Mesenchymal stem cell (in vitro differentiated cells and primary cell): ENCODE data around the gene STAC2.

Source experiments
- DNase-seq: peaks from one replicate; pipeline ENCODE4 v3.0.0-alpha.2; 2013
- H2AFZ ChIP-seq: one replicate; pipeline ENCODE4 v1.6.1; 2013; ENCODE audit warnings: low read depth, mild to moderate bottlenecking, control low read depth, inconsistent platforms, low read length, moderate library complexity
- H2AK5ac ChIP-seq: 2 replicates; pipeline ENCODE4 v1.6.1; 2013; ENCODE audit warnings: low read length, moderate library complexity, mild to moderate bottlenecking, inconsistent platforms; ENCODE audit not compliant: severe bottlenecking
- H2BK120ac ChIP-seq: one replicate; pipeline ENCODE4 v1.6.1; 2013; ENCODE audit warnings: low read depth, mild to moderate bottlenecking, inconsistent platforms, low read length, moderate library complexity
- H2BK12ac ChIP-seq, 2 experiments: one replicate each; pipeline ENCODE4 v1.6.1; 2013; ENCODE audit warnings: inconsistent platforms in 2 of 2, low read length in 2 of 2, mild to moderate bottlenecking in 2 of 2, moderate library complexity in 2 of 2, control low read depth in 1 of 2
- H2BK15ac ChIP-seq: one replicate; pipeline ENCODE4 v1.6.1; 2013; ENCODE audit warnings: mild to moderate bottlenecking, low read depth, inconsistent platforms; ENCODE audit not compliant: poor library complexity, severe bottlenecking
- H2BK5ac ChIP-seq: 2 replicates; pipeline ENCODE4 v1.6.1; 2013; ENCODE audit warnings: low read depth, mild to moderate bottlenecking, low read length, control low read depth, inconsistent platforms; ENCODE audit not compliant: poor library complexity, severe bottlenecking
- H3K14ac ChIP-seq, 2 experiments: one replicate each; pipeline ENCODE4 v1.6.1; 2013; ENCODE audit warnings: inconsistent platforms in 2 of 2, low read length in 2 of 2, control low read depth in 1 of 2, mild to moderate bottlenecking in 1 of 2, moderate library complexity in 1 of 2
- H3K18ac ChIP-seq, 2 experiments: one replicate each; pipeline ENCODE4 v1.6.1; 2013; ENCODE audit warnings: inconsistent platforms in 2 of 2, low read length in 2 of 2, control low read depth in 1 of 2, low read depth in 1 of 2, mild to moderate bottlenecking in 1 of 2
- H3K23ac ChIP-seq, 2 experiments: one replicate each; pipeline ENCODE4 v1.6.1; 2013; ENCODE audit warnings: inconsistent platforms in 2 of 2, low read length in 2 of 2, mild to moderate bottlenecking in 2 of 2, moderate library complexity in 2 of 2, control low read depth in 1 of 2
- H3K27ac ChIP-seq: 2 replicates; pipeline ENCODE4 v1.5.1; 2013; ENCODE audit warnings: mild to moderate bottlenecking, moderate library complexity, low read length, control low read depth, inconsistent platforms; ENCODE audit not compliant: poor library complexity, severe bottlenecking
- H3K27me3 ChIP-seq, 2 experiments: 2 replicates each; pipeline versions ENCODE4 v1.6.1 to v1.7.0; 2013; ENCODE audit warnings: low read length in 2 of 2, mild to moderate bottlenecking in 2 of 2, moderate library complexity in 2 of 2, control low read depth in 1 of 2, inconsistent platforms in 1 of 2; ENCODE audit not compliant: control insufficient read depth in 1 of 2, insufficient read depth in 1 of 2
- H3K36me3 ChIP-seq, 2 experiments: 2 replicates each; pipeline versions ENCODE4 v1.6.1 to v1.7.0; 2013; ENCODE audit warnings: low read length in 2 of 2, control low read depth in 1 of 2, inconsistent platforms in 1 of 2, low read depth in 1 of 2, mild to moderate bottlenecking in 1 of 2; ENCODE audit not compliant: insufficient read depth in 2 of 2, control insufficient read depth in 1 of 2
- H3K4ac ChIP-seq, 2 experiments: one replicate each; pipeline ENCODE4 v1.6.1; 2013; ENCODE audit warnings: inconsistent platforms in 2 of 2, low read length in 2 of 2, mild to moderate bottlenecking in 2 of 2, moderate library complexity in 2 of 2, control low read depth in 1 of 2, low read depth in 1 of 2
- H3K4me1 ChIP-seq: 2 replicates; pipeline ENCODE4 v1.6.1; 2013; ENCODE audit warnings: low read depth, low read length, control low read depth; ENCODE audit not compliant: control insufficient read depth, insufficient read depth
- H3K4me2 ChIP-seq: 2 replicates; pipeline ENCODE4 v1.6.1; 2013; ENCODE audit warnings: low read length, mild to moderate bottlenecking, inconsistent platforms; ENCODE audit not compliant: poor library complexity, severe bottlenecking
- H3K4me3 ChIP-seq, 2 experiments: 2 replicates each; pipeline versions ENCODE4 v1.5.1 to v1.7.0; 2013; ENCODE audit warnings: low read length in 2 of 2, mild to moderate bottlenecking in 2 of 2, control low read depth in 1 of 2, low read depth in 1 of 2; ENCODE audit not compliant: insufficient read depth in 1 of 2
- H3K79me1 ChIP-seq: replicated peaks from 2 replicates; pipeline ENCODE4 v1.6.1; 2013; ENCODE audit warnings: mild to moderate bottlenecking, control low read depth, low read length, inconsistent platforms; ENCODE audit not compliant: poor library complexity, severe bottlenecking
- H3K9ac ChIP-seq: 2 replicates; pipeline ENCODE4 v1.7.0; 2013; ENCODE audit warnings: mild to moderate bottlenecking, low read length, moderate library complexity
- H3K9me3 ChIP-seq: 2 replicates; pipeline ENCODE4 v1.7.0; 2013; ENCODE audit warnings: mild to moderate bottlenecking, low read length; ENCODE audit not compliant: control insufficient read depth
- H4K8ac ChIP-seq: one replicate; pipeline ENCODE4 v1.6.1; 2013; ENCODE audit warnings: inconsistent platforms, mild to moderate bottlenecking, low read length, moderate library complexity
- H4K91ac ChIP-seq: one replicate; pipeline ENCODE4 v1.6.1; 2013; ENCODE audit warnings: mild to moderate bottlenecking, low read length, inconsistent platforms
- WGBS: methylation state at CpG from one replicate; pipeline ENCODE4 v1.1.7; 2013; ENCODE audit warnings: mixed read lengths; 5-methylcytosine and 5-hydroxymethylcytosine counted together

The STAC2 gene

GRCh38 chr17:39219647-39220154 lies 6.0 kb downstream of the STAC2 start:
- peaks cover 9% of the 10 kb centered on the region for H3K4me1 ChIP-seq
- no peak overlapping the region for H2BK5ac ChIP-seq
- H2BK12ac ChIP-seq, result no peak overlapping the region
- H3K4me2 ChIP-seq, result no peak overlapping the region
- no peak overlapping the region for H3K4me3 ChIP-seq
- no peak overlapping the region for H2AFZ ChIP-seq
- no peak overlapping the region for H3K18ac ChIP-seq
- H4K8ac ChIP-seq, result no peak overlapping the region
- H3K9ac ChIP-seq, result no peak overlapping the region
- H3K4ac ChIP-seq, result no peak overlapping the region
- H3K9me3 ChIP-seq, result no peaks in the 10 kb centered on the region
- no peak overlapping the region for H2BK120ac ChIP-seq
- no peak for DNase-seq
- no peak overlapping the region for H2BK15ac ChIP-seq
- H3K23ac ChIP-seq, result no peak overlapping the region
- H3K27me3 ChIP-seq, result peaks cover 40 to 77% of the 10 kb centered on the region in 2 experiments
- no peaks in the 10 kb centered on the region for H3K36me3 ChIP-seq
- no peak overlapping the region for H4K91ac ChIP-seq
- no peak overlapping the region for H3K14ac ChIP-seq
- H2AK5ac ChIP-seq, result no peak overlapping the region
- no peaks in the 10 kb centered on the region for H3K79me1 ChIP-seq
- no peak overlapping the region for H3K27ac ChIP-seq
- WGBS, result 63% methylated on average over 8 of the region's 8 CpGs

GRCh38 chr17:39218906-39219305 lies 6.8 kb downstream of the STAC2 start:
- H2AFZ ChIP-seq, result no peak overlapping the region
- 65% methylated on average over 8 of the region's 8 CpGs for WGBS
- no peak overlapping the region for H3K9ac ChIP-seq
- peaks cover 10% of the 10 kb centered on the region for H3K4me1 ChIP-seq
- H2BK12ac ChIP-seq, result no peak overlapping the region
- no peak overlapping the region for H3K4me2 ChIP-seq
- H3K14ac ChIP-seq, result no peak overlapping the region
- no peak overlapping the region for H2AK5ac ChIP-seq
- H4K8ac ChIP-seq, result no peak overlapping the region
- no peaks in the 10 kb centered on the region for H3K36me3 ChIP-seq
- H3K23ac ChIP-seq, result no peak overlapping the region
- H3K18ac ChIP-seq, result no peak overlapping the region
- H3K27me3 ChIP-seq, result peaks cover 36 to 69% of the 10 kb centered on the region in 2 experiments
- H3K9me3 ChIP-seq, result no peaks in the 10 kb centered on the region
- H4K91ac ChIP-seq, result no peak overlapping the region
- DNase-seq, result no peak
- no peak overlapping the region for H2BK120ac ChIP-seq
- H2BK5ac ChIP-seq, result no peak overlapping the region
- H3K27ac ChIP-seq, result no peak overlapping the region
- no peak overlapping the region for H3K4ac ChIP-seq
- no peaks in the 10 kb centered on the region for H3K79me1 ChIP-seq
- no peak overlapping the region for H3K4me3 ChIP-seq
- H2BK15ac ChIP-seq, result no peak overlapping the region

GRCh38 chr17:39217734-39218369 lies 7.9 kb downstream of the STAC2 start:
- DNase-seq, result no peak
- Histone ChIP-seq H2BK5ac (no peak overlapping the region), H2AK5ac (no peak overlapping the region), H3K79me1 (no peaks in the 10 kb centered on the region), H4K91ac (no peak overlapping the region), H3K36me3 (no peaks in the 10 kb centered on the region), H3K23ac (no peak overlapping the region), H2BK12ac (no peak overlapping the region), H3K4ac (no peak overlapping the region), H3K4me2 (peak overlapping the region; percentile 34), H3K18ac (no peak overlapping the region), H3K14ac (no peak overlapping the region), H3K4me1 (peaks cover 17% of the 10 kb centered on the region), H2AFZ (no peak overlapping the region), H3K9me3 (no peaks in the 10 kb centered on the region), H3K9ac (no peak overlapping the region), H3K4me3 (peak overlapping the region; percentile 23 to 48), H2BK120ac (no peak overlapping the region), H3K27me3 (peaks cover 33 to 59% of the 10 kb centered on the region in 2 experiments), H4K8ac (no peak overlapping the region), H3K27ac (no peak overlapping the region), H2BK15ac (no peak overlapping the region)
- 25% methylated on average over 24 of the region's 24 CpGs for WGBS

GRCh38 chr17:39213852-39214251 lies 11.9 kb downstream of the STAC2 start:
- Histone ChIP-seq H3K18ac (no peak overlapping the region), H3K4ac (no peak overlapping the region), H3K79me1 (no peaks in the 10 kb centered on the region), H3K27me3 (peaks cover 29 to 48% of the 10 kb centered on the region in 2 experiments), H2BK15ac (no peak overlapping the region), H3K23ac (no peak overlapping the region), H3K9ac (no peak overlapping the region), H3K4me1 (peaks cover 31% of the 10 kb centered on the region), H3K27ac (no peak overlapping the region), H4K91ac (no peak overlapping the region), H2BK120ac (no peak overlapping the region), H3K9me3 (no peaks in the 10 kb centered on the region), H2AK5ac (no peak overlapping the region), H2BK5ac (no peak overlapping the region), H3K4me2 (no peak overlapping the region), H2AFZ (no peak overlapping the region), H3K14ac (no peak overlapping the region), H3K36me3 (no peaks in the 10 kb centered on the region), H2BK12ac (no peak overlapping the region), H3K4me3 (no peak overlapping the region), H4K8ac (no peak overlapping the region)
- 57% methylated on average over 9 of the region's 9 CpGs for WGBS
- DNase-seq, result no peak
